Trophoblast cell (in vitro differentiated cells and primary cell): ENCODE results near the gene IFIT1.

ENCODE experiments used
- DNase-seq, 2 donors: peaks; one replicate each; pipeline ENCODE4 v3.0.0-alpha.2; 2016
- H2AFZ ChIP-seq: 2 replicates; pipeline ENCODE4 v1.6.1; 2013; ENCODE audit warnings: low read length, moderate library complexity, mild to moderate bottlenecking; ENCODE audit not compliant: insufficient read depth, poor library complexity
- H2AK5ac ChIP-seq: 2 replicates; pipeline ENCODE4 v1.6.1; 2013; ENCODE audit warnings: mild to moderate bottlenecking, low read length
- H2BK120ac ChIP-seq: 2 replicates; pipeline ENCODE4 v1.6.1; 2013; ENCODE audit warnings: low read length, mild to moderate bottlenecking, moderate library complexity; ENCODE audit not compliant: insufficient read depth, poor library complexity
- H2BK12ac ChIP-seq: 2 replicates; pipeline ENCODE4 v1.6.1; 2013; ENCODE audit warnings: mild to moderate bottlenecking, low read length, moderate library complexity
- H2BK5ac ChIP-seq: 2 replicates; pipeline ENCODE4 v1.6.1; 2013; ENCODE audit warnings: low read length, low read depth, moderate library complexity, mild to moderate bottlenecking; ENCODE audit not compliant: poor library complexity
- H3K14ac ChIP-seq: 2 replicates; pipeline ENCODE4 v1.6.1; 2013; ENCODE audit warnings: mild to moderate bottlenecking, low read length
- H3K18ac ChIP-seq: 2 replicates; pipeline ENCODE4 v1.6.1; 2013; ENCODE audit warnings: mild to moderate bottlenecking, low read length
- H3K23ac ChIP-seq: 2 replicates; pipeline ENCODE4 v1.6.1; 2013; ENCODE audit warnings: low read length
- H3K27ac ChIP-seq: 2 replicates; pipeline ENCODE4 v1.5.1; 2013; ENCODE audit warnings: low read depth, mild to moderate bottlenecking, inconsistent platforms, low read length, moderate library complexity
- H3K27me3 ChIP-seq: 2 replicates; pipeline ENCODE4 v1.6.1; 2013; ENCODE audit warnings: inconsistent platforms, mild to moderate bottlenecking, low read length, moderate library complexity; ENCODE audit not compliant: insufficient read depth
- H3K36me3 ChIP-seq, 2 experiments: 1 replicate in 1 of 2; 2 replicates in 1 of 2; pipeline ENCODE4 v1.6.1; 2013; ENCODE audit warnings: low read length in 2 of 2, mild to moderate bottlenecking in 2 of 2, moderate library complexity in 1 of 2; ENCODE audit not compliant: insufficient read depth in 2 of 2, control insufficient read depth in 1 of 2
- H3K4ac ChIP-seq: 2 replicates; pipeline ENCODE4 v1.6.1; 2013; ENCODE audit warnings: low read depth, mild to moderate bottlenecking, low read length, moderate library complexity
- H3K4me1 ChIP-seq, 2 experiments: 1 replicate in 1 of 2; 2 replicates in 1 of 2; pipeline ENCODE4 v1.6.1; 2013; ENCODE audit warnings: low read length in 2 of 2, mild to moderate bottlenecking in 2 of 2, moderate library complexity in 1 of 2; ENCODE audit not compliant: insufficient read depth in 2 of 2, control insufficient read depth in 1 of 2
- H3K4me2 ChIP-seq: 2 replicates; pipeline ENCODE4 v1.6.1; 2013; ENCODE audit warnings: inconsistent platforms, mild to moderate bottlenecking, low read length, moderate library complexity
- H3K4me3 ChIP-seq: 2 replicates; pipeline ENCODE4 v1.5.1; 2013; ENCODE audit warnings: mild to moderate bottlenecking, low read depth, low read length, inconsistent platforms
- H3K79me1 ChIP-seq: one replicate; pipeline ENCODE4 v1.6.1; 2013; ENCODE audit warnings: low read length
- H3K79me2 ChIP-seq: 2 replicates; pipeline ENCODE4 v1.6.1; 2013; ENCODE audit warnings: low read length, mild to moderate bottlenecking; ENCODE audit not compliant: control insufficient read depth, insufficient read depth, poor library complexity
- H3K9ac ChIP-seq: 2 replicates; pipeline ENCODE4 v1.6.1; 2013; ENCODE audit warnings: mild to moderate bottlenecking, low read length
- H3K9me3 ChIP-seq: 2 replicates; pipeline ENCODE4 v1.6.1; 2013; ENCODE audit warnings: low read depth, mild to moderate bottlenecking, control low read depth, inconsistent platforms, low read length; ENCODE audit not compliant: insufficient read depth
- H4K12ac ChIP-seq: 2 replicates; pipeline ENCODE4 v1.6.1; 2013; ENCODE audit warnings: low read depth, mild to moderate bottlenecking, low read length, moderate library complexity
- H4K8ac ChIP-seq: 2 replicates; pipeline ENCODE4 v1.6.1; 2013; ENCODE audit warnings: low read depth, mild to moderate bottlenecking, low read length, moderate library complexity
- H4K91ac ChIP-seq: one replicate; pipeline ENCODE4 v1.6.1; 2013; ENCODE audit warnings: low read depth, mild to moderate bottlenecking, low read length, moderate library complexity
- WGBS: extraction: QIAGEN DNeasy Blood & Tissue Kit; methylation state at CpG from one replicate; pipeline ENCODE4 v1.1.7; 2013; ENCODE audit warnings: missing lambda C conversion rate; ENCODE audit not compliant: insufficient read length, insufficient coverage; ENCODE audit errors: extremely low coverage; 5-methylcytosine and 5-hydroxymethylcytosine counted together

IFIT1 gene

DNA sequence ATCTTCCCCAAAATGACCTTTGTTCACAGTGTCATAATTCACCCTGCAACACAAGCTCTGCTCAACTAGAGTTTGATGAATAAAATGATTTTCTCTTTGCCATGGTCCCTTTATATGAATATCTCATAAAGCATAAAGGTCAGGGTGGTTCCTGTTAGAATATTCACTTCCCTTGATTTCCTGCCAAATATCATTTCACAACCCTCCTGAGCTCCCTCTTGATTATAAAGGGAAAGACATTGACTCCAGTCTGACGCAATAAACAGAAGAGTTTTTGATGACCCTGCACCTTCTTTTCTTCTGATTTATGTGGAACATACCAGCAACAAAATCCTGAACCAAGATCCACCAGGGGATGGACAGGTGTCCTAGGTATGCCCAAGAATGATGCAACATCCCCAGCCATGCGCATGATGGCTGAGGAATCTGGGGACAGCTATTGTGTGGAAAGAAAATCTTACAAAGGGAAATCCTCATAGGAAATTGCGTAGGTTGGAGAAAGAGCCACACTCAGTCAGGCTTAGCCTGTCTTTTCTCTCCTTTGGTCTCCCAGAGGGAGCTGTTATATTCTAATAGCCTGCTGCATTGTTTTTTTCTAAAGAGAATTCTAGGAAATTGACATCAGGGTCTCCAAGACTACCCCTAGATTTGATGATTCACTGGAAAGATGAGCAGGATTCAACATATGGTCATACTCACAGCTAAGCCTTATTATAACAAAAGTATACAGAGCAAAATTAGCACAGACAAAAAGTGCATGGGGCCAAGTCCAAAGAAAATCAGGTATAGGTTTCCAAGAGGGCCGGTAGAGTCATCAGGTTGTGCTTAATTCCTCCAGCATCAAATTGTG lies 45.8 kb upstream of the IFIT1 start:
- no peak overlapping the region for H2AK5ac ChIP-seq
- no peaks in the 10 kb centered on the region for H3K36me3 ChIP-seq
- H2BK120ac ChIP-seq: no peak overlapping the region
- peak; percentile 7 to 51 for DNase-seq
- H3K14ac ChIP-seq: no peak overlapping the region
- H3K4me1 ChIP-seq: peaks cover 0 to 4% of the 10 kb centered on the region in 2 experiments
- no peak overlapping the region for H4K12ac ChIP-seq
- no peak overlapping the region for H2BK12ac ChIP-seq
- H3K79me1 ChIP-seq: peaks cover 7% of the 10 kb centered on the region
- H2AFZ ChIP-seq: no peak overlapping the region
- H3K4me2 ChIP-seq: no peak overlapping the region
- no peak overlapping the region for H3K27ac ChIP-seq
- no peak overlapping the region for H4K8ac ChIP-seq
- H3K23ac ChIP-seq: no peak overlapping the region
- H3K9ac ChIP-seq: no peak overlapping the region
- no peak overlapping the region for H4K91ac ChIP-seq
- no CpG with 5 or more reads among the region's 4 CpGs for WGBS
- no peak overlapping the region for H3K18ac ChIP-seq
- H3K79me2 ChIP-seq: no peaks in the 10 kb centered on the region
- H2BK5ac ChIP-seq: no peak overlapping the region
- H3K9me3 ChIP-seq: no peaks in the 10 kb centered on the region
- no peak overlapping the region for H3K4me3 ChIP-seq
- H3K4ac ChIP-seq: no peak overlapping the region
- no peaks in the 10 kb centered on the region for H3K27me3 ChIP-seq

DNA sequence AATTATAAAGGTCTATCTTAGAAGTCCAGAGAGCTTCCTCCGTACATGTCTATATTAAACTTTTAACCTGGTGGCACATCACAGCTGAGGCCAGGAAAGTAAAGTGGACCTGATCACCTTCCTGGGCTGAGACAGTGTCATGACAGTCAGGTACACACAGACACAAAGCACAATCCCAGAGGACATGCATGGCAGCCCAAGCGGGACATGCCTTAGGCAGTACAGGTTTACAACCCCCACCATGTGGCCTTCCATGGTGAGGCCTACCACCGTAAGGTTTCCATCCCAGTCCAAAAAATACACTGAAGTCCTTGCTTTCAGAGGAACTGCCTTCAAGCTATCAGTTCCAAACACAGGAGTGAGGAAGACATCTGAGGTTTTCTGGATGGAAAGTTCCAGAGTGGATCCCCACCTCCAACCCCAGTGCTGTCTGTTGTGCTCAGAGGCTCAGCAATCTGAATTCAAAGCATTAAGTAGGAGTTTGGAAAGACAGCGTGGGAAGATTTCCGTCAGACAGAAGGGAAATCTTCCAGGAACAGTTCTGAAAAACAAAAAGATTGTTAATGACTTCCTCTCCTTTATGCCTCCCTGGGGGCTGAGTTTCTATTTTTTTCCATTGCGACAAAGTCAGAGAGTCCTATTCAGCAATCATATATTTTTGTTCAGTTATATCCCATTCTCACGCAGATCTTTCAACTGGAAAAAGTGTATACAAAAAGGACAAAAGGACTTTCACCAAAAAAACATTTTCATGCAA lies 44.5 kb upstream of the IFIT1 start:
- DNase-seq: no peak
- Histone ChIP-seq H4K8ac (no peak overlapping the region), H3K9me3 (no peaks in the 10 kb centered on the region), H3K9ac (no peak overlapping the region), H3K18ac (no peak overlapping the region), H3K4me3 (no peak overlapping the region), H4K12ac (no peak overlapping the region), H3K14ac (peak overlapping the region; percentile 4), H2BK120ac (peak overlapping the region; percentile 8), H3K79me1 (peaks cover 7% of the 10 kb centered on the region), H3K36me3 (no peaks in the 10 kb centered on the region), H3K4me1 (peaks cover 3 to 12% of the 10 kb centered on the region in 2 experiments), H2AK5ac (no peak overlapping the region), H3K79me2 (no peaks in the 10 kb centered on the region), H3K27ac (no peak overlapping the region), H2BK12ac (peak overlapping the region; percentile 59), H3K4ac (no peak overlapping the region), H4K91ac (no peak overlapping the region), H2BK5ac (no peak overlapping the region), H3K4me2 (no peak overlapping the region), H3K23ac (no peak overlapping the region), H2AFZ (no peak overlapping the region), H3K27me3 (no peaks in the 10 kb centered on the region)
- no CpG with 5 or more reads among the region's 7 CpGs for WGBS

DNA sequence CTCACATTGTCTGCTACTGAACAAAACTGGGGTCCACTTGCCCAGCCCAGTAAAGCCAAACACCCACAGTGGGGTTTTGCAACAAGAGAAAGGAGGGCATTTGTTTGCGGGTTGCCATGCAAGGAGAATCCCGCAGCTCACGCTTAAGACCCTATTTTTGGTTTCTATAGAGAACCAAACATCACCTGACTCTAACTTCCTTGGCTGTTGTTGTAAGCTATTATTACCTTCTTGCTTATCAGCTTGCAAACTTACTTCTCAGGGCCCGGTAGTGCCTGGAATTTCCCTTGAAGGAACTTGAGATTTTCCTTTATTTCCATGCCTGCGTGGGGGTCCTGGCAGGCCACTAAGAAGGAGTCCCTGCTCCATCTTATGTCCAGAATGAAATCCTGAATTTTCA lies 43.9 kb upstream of the IFIT1 start:
- Histone ChIP-seq H3K9ac (no peak overlapping the region), H3K27ac (no peak overlapping the region), H2BK5ac (no peak overlapping the region), H3K14ac (no peak overlapping the region), H3K23ac (no peak overlapping the region), H3K79me1 (peaks cover 7% of the 10 kb centered on the region), H4K8ac (no peak overlapping the region), H3K36me3 (no peaks in the 10 kb centered on the region), H2BK12ac (no peak overlapping the region), H3K4me2 (no peak overlapping the region), H2BK120ac (no peak overlapping the region), H3K18ac (no peak overlapping the region), H3K4me1 (peaks cover 3 to 14% of the 10 kb centered on the region in 2 experiments), H3K4ac (no peak overlapping the region), H3K79me2 (no peaks in the 10 kb centered on the region), H3K4me3 (no peak overlapping the region), H2AFZ (no peak overlapping the region), H4K12ac (no peak overlapping the region), H2AK5ac (no peak overlapping the region), H3K9me3 (no peaks in the 10 kb centered on the region), H3K27me3 (no peaks in the 10 kb centered on the region), H4K91ac (no peak overlapping the region)
- whole genome bisulfite sequencing: no CpG with 5 or more reads among the region's 5 CpGs
- no peak for DNase-seq

DNA sequence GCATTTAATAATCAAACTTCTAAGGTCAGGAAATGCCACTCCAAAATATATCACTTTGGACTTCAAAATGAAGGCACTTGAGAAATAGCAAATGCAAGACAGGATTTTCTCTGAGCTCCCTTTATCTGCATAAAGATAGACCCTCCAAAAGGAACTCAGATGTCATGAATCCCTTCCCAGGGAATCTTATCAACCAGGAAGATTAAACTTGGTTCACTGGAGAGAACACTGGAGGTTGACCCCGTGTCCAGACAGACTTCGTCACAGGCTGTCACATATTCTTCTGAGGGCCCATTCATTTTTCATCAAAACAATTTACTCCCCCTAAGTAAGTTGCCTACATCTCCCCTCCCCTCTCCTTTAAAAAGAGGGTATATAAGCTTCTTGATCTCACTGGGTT lies 43.4 kb upstream of the IFIT1 start:
- DNase-seq: no peak
- H3K79me2 ChIP-seq: no peaks in the 10 kb centered on the region
- no peak overlapping the region for H3K4me3 ChIP-seq
- no peak overlapping the region for H3K23ac ChIP-seq
- no peak overlapping the region for H3K9ac ChIP-seq
- no peak overlapping the region for H3K4me2 ChIP-seq
- no peak overlapping the region for H4K91ac ChIP-seq
- no peak overlapping the region for H3K18ac ChIP-seq
- H2BK120ac ChIP-seq: no peak overlapping the region
- no peaks in the 10 kb centered on the region for H3K27me3 ChIP-seq
- no peak overlapping the region for H2AK5ac ChIP-seq
- H3K27ac ChIP-seq: no peak overlapping the region
- H2BK5ac ChIP-seq: no peak overlapping the region
- H3K79me1 ChIP-seq: peaks cover 7% of the 10 kb centered on the region
- no peak overlapping the region for H3K14ac ChIP-seq
- H3K4me1 ChIP-seq: peaks cover 3 to 14% of the 10 kb centered on the region in 2 experiments
- no peak overlapping the region for H2AFZ ChIP-seq
- no peak overlapping the region for H4K8ac ChIP-seq
- no peaks in the 10 kb centered on the region for H3K9me3 ChIP-seq
- H4K12ac ChIP-seq: no peak overlapping the region
- H2BK12ac ChIP-seq: no peak overlapping the region
- no peak overlapping the region for H3K4ac ChIP-seq
- WGBS: no CpG with 5 or more reads among the region's 2 CpGs
- no peaks in the 10 kb centered on the region for H3K36me3 ChIP-seq
